Measurements from ENCODE around the gene C12orf57. TPM values are rescaled to one million over a fixed set of nuclear protein-coding genes. Genes with fewer than 3 reads are reported as not detected.

C12orf57 gene
- polyA plus RNA-seq, 4 donors, result 119 to 379 (median 273) TPM

GRCh38 chr12:6966351-6966750 is 22.5 kb downstream of the C12orf57 start:
- Histone ChIP-seq H3K27me3 (ENCODE audit: control insufficient read depth in 3 of 3, insufficient read depth in 3 of 3, low read length in 3 of 3) (no peaks in the 10 kb centered on the region), H3K36me3 (ENCODE audit: control insufficient read depth in 3 of 3, insufficient read depth in 2 of 3, low read depth in 1 of 3, low read length in 3 of 3) (peaks cover 5 to 50% (median 8%) of the 10 kb centered on the region in 3 donors), H3K4me1 (ENCODE audit: control insufficient read depth in 3 of 3, insufficient read depth in 2 of 3, low read depth in 1 of 3, low read length in 2 of 3) (peaks cover 0 to 61% (median 6%) of the 10 kb centered on the region in 3 donors), H3K4me3 (ENCODE audit: low read depth in 1 of 3, low read length in 3 of 3) (no peak overlapping the region), H3K27ac (ENCODE audit: low read depth in 1 of 3, low read length in 2 of 3) (peak overlapping the region in 2 of 3 donors; percentile 79 to 98), H3K9me3 (ENCODE audit: control insufficient read depth in 2 of 2, insufficient read depth in 1 of 2, low read depth in 1 of 2, low read length in 1 of 2) (no peaks in the 10 kb centered on the region)
- 45 to 63% (median 47%) methylated on average over 7 of the region's 7 CpGs for whole genome bisulfite sequencing, 3 donors
- FAIRE-seq, result no peak
- DNase-seq, result no peak

- Histone ChIP-seq H3K4me3 (ENCODE audit: low read depth in 1 of 3, low read length in 3 of 3) (no peak overlapping the region), H3K4me1 (ENCODE audit: control insufficient read depth in 3 of 3, insufficient read depth in 2 of 3, low read depth in 1 of 3, low read length in 2 of 3) (peaks cover 5 to 56% (median 6%) of the 10 kb centered on the region in 3 donors), H3K27me3 (ENCODE audit: control insufficient read depth in 3 of 3, insufficient read depth in 3 of 3, low read length in 3 of 3) (no peaks in the 10 kb centered on the region), H3K9me3 (ENCODE audit: control insufficient read depth in 2 of 2, insufficient read depth in 1 of 2, low read depth in 1 of 2, low read length in 1 of 2) (no peaks in the 10 kb centered on the region), H3K27ac (ENCODE audit: low read depth in 1 of 3, low read length in 2 of 3) (peak overlapping the region; percentile 13 to 67 (median 19)), H3K36me3 (ENCODE audit: control insufficient read depth in 3 of 3, insufficient read depth in 2 of 3, low read depth in 1 of 3, low read length in 3 of 3) (peaks cover 5 to 51% (median 8%) of the 10 kb centered on the region in 3 donors)
- no peak for FAIRE-seq
- peak in 1 of 2 donors; percentile 44 for DNase-seq
- WGBS, 3 donors, result 43 to 72% (median 51%) methylated on average over 10 of the region's 10 CpGs
Measured at GRCh38 chr12:6967651-6968100, 23.9 kb downstream of the C12orf57 start.

GRCh38 chr12:6968426-6968825 is 24.6 kb downstream of the C12orf57 start:
- H3K9me3 ChIP-seq (ENCODE audit: control insufficient read depth in 2 of 2, insufficient read depth in 1 of 2, low read depth in 1 of 2, low read length in 1 of 2), result no peaks in the 10 kb centered on the region
- FAIRE-seq, result no peak
- H3K36me3 ChIP-seq (ENCODE audit: control insufficient read depth in 3 of 3, insufficient read depth in 2 of 3, low read depth in 1 of 3, low read length in 3 of 3), result peaks cover 5 to 57% (median 8%) of the 10 kb centered on the region in 3 donors
- H3K4me3 ChIP-seq (ENCODE audit: low read depth in 1 of 3, low read length in 3 of 3), result peak overlapping the region in 1 of 3 donors; percentile 2
- no peak for DNase-seq
- 62 to 79% (median 64%) methylated on average over 9 of the region's 9 CpGs for WGBS, 3 donors
- H3K27ac ChIP-seq (ENCODE audit: low read depth in 1 of 3, low read length in 2 of 3), result peak overlapping the region; percentile 19 to 47 (median 30)
- H3K27me3 ChIP-seq (ENCODE audit: control insufficient read depth in 3 of 3, insufficient read depth in 3 of 3, low read length in 3 of 3), result no peaks in the 10 kb centered on the region
- H3K4me1 ChIP-seq (ENCODE audit: control insufficient read depth in 3 of 3, insufficient read depth in 2 of 3, low read depth in 1 of 3, low read length in 2 of 3), result peaks cover 5 to 55% (median 6%) of the 10 kb centered on the region in 3 donors

- Histone ChIP-seq H3K4me3 (ENCODE audit: low read depth in 1 of 3, low read length in 3 of 3) (peak overlapping the region; percentile 77 to 99 (median 82)), H3K9me3 (ENCODE audit: control insufficient read depth in 2 of 2, insufficient read depth in 1 of 2, low read depth in 1 of 2, low read length in 1 of 2) (no peaks in the 10 kb centered on the region), H3K4me1 (ENCODE audit: control insufficient read depth in 3 of 3, insufficient read depth in 2 of 3, low read depth in 1 of 3, low read length in 2 of 3) (peaks cover 5 to 48% (median 6%) of the 10 kb centered on the region in 3 donors), H3K36me3 (ENCODE audit: control insufficient read depth in 3 of 3, insufficient read depth in 2 of 3, low read depth in 1 of 3, low read length in 3 of 3) (peaks cover 9 to 54% (median 14%) of the 10 kb centered on the region in 3 donors), H3K27ac (ENCODE audit: low read depth in 1 of 3, low read length in 2 of 3) (peak overlapping the region; percentile 75 to 94 (median 91)), H3K27me3 (ENCODE audit: control insufficient read depth in 3 of 3, insufficient read depth in 3 of 3, low read length in 3 of 3) (no peaks in the 10 kb centered on the region)
- no peak for DNase-seq
- FAIRE-seq, result no peak
- WGBS, 3 donors, result 0 to 1% (median 0%) methylated on average over 26 to 31 of the region's 31 CpGs
Measured at GRCh38 chr12:6970096-6970527, 26.3 kb downstream of the C12orf57 start.

- H3K27ac ChIP-seq (ENCODE audit: low read depth in 1 of 3, low read length in 2 of 3), result no peak overlapping the region
- 87 to 90% (median 88%) methylated on average over 6 of the region's 6 CpGs for WGBS, 3 donors
- H3K4me1 ChIP-seq (ENCODE audit: control insufficient read depth in 3 of 3, insufficient read depth in 2 of 3, low read depth in 1 of 3, low read length in 2 of 3), result peaks cover 1 to 16% (median 5%) of the 10 kb centered on the region in 3 donors
- DNase-seq, result no peak
- H3K9me3 ChIP-seq (ENCODE audit: control insufficient read depth in 2 of 2, insufficient read depth in 1 of 2, low read depth in 1 of 2, low read length in 1 of 2), result no peaks in the 10 kb centered on the region
- H3K4me3 ChIP-seq (ENCODE audit: low read depth in 1 of 3, low read length in 3 of 3), result no peak overlapping the region
- H3K27me3 ChIP-seq (ENCODE audit: control insufficient read depth in 3 of 3, insufficient read depth in 3 of 3, low read length in 3 of 3), result no peaks in the 10 kb centered on the region
- no peak for FAIRE-seq
- H3K36me3 ChIP-seq (ENCODE audit: control insufficient read depth in 3 of 3, insufficient read depth in 2 of 3, low read depth in 1 of 3, low read length in 3 of 3), result peaks cover 26 to 56% (median 30%) of the 10 kb centered on the region in 3 donors
Measured at GRCh38 chr12:6974180-6974579, 30.4 kb downstream of the C12orf57 start.

- no peak overlapping the region for H3K4me3 ChIP-seq (ENCODE audit: low read depth in 1 of 3, low read length in 3 of 3)
- 82 to 85% (median 84%) methylated on average over 2 of the region's 2 CpGs for WGBS, 3 donors
- peaks cover 5 to 27% (median 7%) of the 10 kb centered on the region in 3 donors for H3K4me1 ChIP-seq (ENCODE audit: control insufficient read depth in 3 of 3, insufficient read depth in 2 of 3, low read depth in 1 of 3, low read length in 2 of 3)
- no peaks in the 10 kb centered on the region for H3K9me3 ChIP-seq (ENCODE audit: control insufficient read depth in 2 of 2, insufficient read depth in 1 of 2, low read depth in 1 of 2, low read length in 1 of 2)
- no peak for DNase-seq
- H3K27me3 ChIP-seq (ENCODE audit: control insufficient read depth in 3 of 3, insufficient read depth in 3 of 3, low read length in 3 of 3), result no peaks in the 10 kb centered on the region
- H3K27ac ChIP-seq (ENCODE audit: low read depth in 1 of 3, low read length in 2 of 3), result no peak overlapping the region
- FAIRE-seq, result no peak
- H3K36me3 ChIP-seq (ENCODE audit: control insufficient read depth in 3 of 3, insufficient read depth in 2 of 3, low read depth in 1 of 3, low read length in 3 of 3), result peaks cover 29 to 67% (median 34%) of the 10 kb centered on the region in 3 donors
Measured at GRCh38 chr12:6975297-6976032, 31.6 kb downstream of the C12orf57 start.

GRCh38 chr12:6977653-6978052 is 33.8 kb downstream of the C12orf57 start:
- no peak for DNase-seq
- H3K36me3 ChIP-seq (ENCODE audit: control insufficient read depth in 3 of 3, insufficient read depth in 2 of 3, low read depth in 1 of 3, low read length in 3 of 3), result peaks cover 29 to 84% (median 43%) of the 10 kb centered on the region in 3 donors
- peaks cover 0 to 40% (median 12%) of the 10 kb centered on the region in 3 donors for H3K4me1 ChIP-seq (ENCODE audit: control insufficient read depth in 3 of 3, insufficient read depth in 2 of 3, low read depth in 1 of 3, low read length in 2 of 3)
- no peak overlapping the region for H3K27ac ChIP-seq (ENCODE audit: low read depth in 1 of 3, low read length in 2 of 3)
- H3K4me3 ChIP-seq (ENCODE audit: low read depth in 1 of 3, low read length in 3 of 3), result no peak overlapping the region
- no peaks in the 10 kb centered on the region for H3K27me3 ChIP-seq (ENCODE audit: control insufficient read depth in 3 of 3, insufficient read depth in 3 of 3, low read length in 3 of 3)
- WGBS, 3 donors, result 81 to 82% (median 81%) methylated on average over 10 of the region's 10 CpGs
- no peaks in the 10 kb centered on the region for H3K9me3 ChIP-seq (ENCODE audit: control insufficient read depth in 2 of 2, insufficient read depth in 1 of 2, low read depth in 1 of 2, low read length in 1 of 2)
- no peak for FAIRE-seq

GRCh38 chr12:6978188-6978587 is 34.4 kb downstream of the C12orf57 start:
- no peak overlapping the region for H3K4me3 ChIP-seq (ENCODE audit: low read depth in 1 of 3, low read length in 3 of 3)
- peaks cover 0 to 42% (median 12%) of the 10 kb centered on the region in 3 donors for H3K4me1 ChIP-seq (ENCODE audit: control insufficient read depth in 3 of 3, insufficient read depth in 2 of 3, low read depth in 1 of 3, low read length in 2 of 3)
- H3K9me3 ChIP-seq (ENCODE audit: control insufficient read depth in 2 of 2, insufficient read depth in 1 of 2, low read depth in 1 of 2, low read length in 1 of 2), result no peaks in the 10 kb centered on the region
- DNase-seq, result no peak
- H3K27ac ChIP-seq (ENCODE audit: low read depth in 1 of 3, low read length in 2 of 3), result no peak overlapping the region
- no peak for FAIRE-seq
- H3K36me3 ChIP-seq (ENCODE audit: control insufficient read depth in 3 of 3, insufficient read depth in 2 of 3, low read depth in 1 of 3, low read length in 3 of 3), result peaks cover 29 to 82% (median 43%) of the 10 kb centered on the region in 3 donors
- H3K27me3 ChIP-seq (ENCODE audit: control insufficient read depth in 3 of 3, insufficient read depth in 3 of 3, low read length in 3 of 3), result no peaks in the 10 kb centered on the region
- WGBS, 3 donors, result 79 to 88% (median 83%) methylated on average over 6 of the region's 6 CpGs
